ENCODE data around the gene SALL3. TPM values are rescaled to one million over a fixed set of nuclear protein-coding genes. Genes with fewer than 3 reads are reported as not detected.

SALL3 gene
- total RNA-seq, 1 donor from 2014 or later, result 2.2 TPM

GRCh38 chr18:78980279-78980771, 707 bp downstream of the SALL3 start:
- TF ChIP-seq CTCF (conservative IDR thresholded peaks at IDR 0.05; ENCODE audit: low read depth, low read length), result no peak

GRCh38 chr18:78980777-78981380, 1.3 kb downstream of the SALL3 start:
- no peak overlapping the region for H3K4me3 ChIP-seq (ENCODE audit: low read depth, low read length)
- TF ChIP-seq CTCF (conservative IDR thresholded peaks at IDR 0.05; ENCODE audit: low read depth, low read length), result no peak
- DNase-seq (ENCODE audit: low read depth), result no peak

More at GRCh38 chr18:78980279-78980771, 707 bp downstream of the SALL3 start:
- H3K4me3 ChIP-seq (ENCODE audit: low read depth, low read length), result no peak overlapping the region
- DNase-seq (ENCODE audit: low read depth), result no peak

GRCh38 chr18:78981394-78981831, 1.8 kb downstream of the SALL3 start:
- TF ChIP-seq CTCF (conservative IDR thresholded peaks at IDR 0.05; ENCODE audit: low read depth, low read length), result no peak
- H3K4me3 ChIP-seq (ENCODE audit: low read depth, low read length), result no peak overlapping the region
- DNase-seq (ENCODE audit: low read depth), result no peak

- DNase-seq (ENCODE audit: low read depth), result no peak
- no peak overlapping the region for H3K4me3 ChIP-seq (ENCODE audit: low read depth, low read length)
- no peak for TF ChIP-seq CTCF (conservative IDR thresholded peaks at IDR 0.05; ENCODE audit: low read depth, low read length)
Observed at GRCh38 chr18:78981989-78982620, 2.5 kb downstream of the SALL3 start.

GRCh38 chr18:78983512-78983911, 3.9 kb downstream of the SALL3 start:
- H3K4me3 ChIP-seq (ENCODE audit: low read depth, low read length), result no peak overlapping the region
- TF ChIP-seq CTCF (conservative IDR thresholded peaks at IDR 0.05; ENCODE audit: low read depth, low read length), result no peak
- no peak for DNase-seq (ENCODE audit: low read depth)

GRCh38 chr18:78984941-78985784, 5.5 kb downstream of the SALL3 start:
- peak overlapping the region; percentile 19 for H3K4me3 ChIP-seq (ENCODE audit: low read depth, low read length)
- TF ChIP-seq CTCF (conservative IDR thresholded peaks at IDR 0.05; ENCODE audit: low read depth, low read length), result peak; percentile 58
- DNase-seq (ENCODE audit: low read depth), result no peak
